GM12891 (cell line): ENCODE results near the gene MRPS11.

Experiments used
- POLR2A ChIP-seq: IDR thresholded peaks from 2 replicates; pipeline ENCODE4 v1.6.1; 2011; ENCODE audit warnings: low read depth, low read length, control low read depth
- POLR2AphosphoS5 ChIP-seq: IDR thresholded peaks from 2 replicates; pipeline ENCODE4 v1.6.1; 2011; ENCODE audit warnings: low read depth, low read length, control low read depth
- POU2F2 ChIP-seq: IDR thresholded peaks from 2 replicates; pipeline ENCODE4 v1.6.1; 2011; ENCODE audit warnings: low read depth, mild to moderate bottlenecking, control low read depth, low read length, moderate library complexity
- SPI1 ChIP-seq: IDR thresholded peaks from 2 replicates; pipeline ENCODE4 v1.6.1; 2011; ENCODE audit warnings: low read depth, low read length, control low read depth
- TAF1 ChIP-seq: IDR thresholded peaks from 2 replicates; pipeline ENCODE4 v1.6.1; 2011; ENCODE audit warnings: low read depth, low read length, control low read depth

GRCh38 chr15:88476635-88477060 is 9.1 kb downstream of the MRPS11 start:
- TF ChIP-seq POLR2A (no peak), POLR2AphosphoS5 (no peak), TAF1 (no peak), POU2F2 (no peak), SPI1 (no peak)
